Measurements from ENCODE around the gene SCRN1.

Gene SCRN1

GRCh38 chr7:29926741-29927140 lies 62.9 kb downstream of the SCRN1 start:
- no peak for DNase-seq (ENCODE audit: low spot score)

GRCh38 chr7:29926216-29926615 lies 63.4 kb downstream of the SCRN1 start:
- no peak for DNase-seq (ENCODE audit: low spot score)

- no peak for DNase-seq (ENCODE audit: low spot score)
Measured at GRCh38 chr7:29924684-29925083, 64.9 kb downstream of the SCRN1 start.

GRCh38 chr7:29924006-29924405 lies 65.6 kb downstream of the SCRN1 start:
- no peak for DNase-seq (ENCODE audit: low spot score)

GRCh38 chr7:29922921-29923700 lies 66.5 kb downstream of the SCRN1 start:
- no peak for DNase-seq (ENCODE audit: low spot score)

- DNase-seq (ENCODE audit: low spot score) = peak; percentile 70
Measured at GRCh38 chr7:29921404-29922010, 68.1 kb downstream of the SCRN1 start.

- no peak for DNase-seq (ENCODE audit: low spot score)
Measured at GRCh38 chr7:29920491-29920890, 69.1 kb downstream of the SCRN1 start.

GRCh38 chr7:29919790-29920189 lies 69.8 kb downstream of the SCRN1 start:
- no peak for DNase-seq (ENCODE audit: low spot score)

- DNase-seq (ENCODE audit: low spot score) = no peak
Measured at GRCh38 chr7:29918850-29919249, 70.8 kb downstream of the SCRN1 start.

- DNase-seq (ENCODE audit: low spot score) = no peak
Measured at GRCh38 chr7:29917641-29918040, 72.0 kb downstream of the SCRN1 start.

- DNase-seq (ENCODE audit: low spot score) = no peak
Measured at GRCh38 chr7:29915481-29916215, 74.0 kb downstream of the SCRN1 start.

GRCh38 chr7:29914180-29914579 lies 75.4 kb downstream of the SCRN1 start:
- no peak for DNase-seq (ENCODE audit: low spot score)

- no peak for DNase-seq (ENCODE audit: low spot score)
Measured at GRCh38 chr7:29906200-29907022, 83.2 kb downstream of the SCRN1 start.

GRCh38 chr7:29900745-29901144 lies 88.9 kb downstream of the SCRN1 start:
- DNase-seq (ENCODE audit: low spot score) = no peak

- no peak for DNase-seq (ENCODE audit: low spot score)
Measured at GRCh38 chr7:29898301-29898700, 91.3 kb downstream of the SCRN1 start.

- no peak for DNase-seq (ENCODE audit: low spot score)
Measured at GRCh38 chr7:29896685-29897411, 92.8 kb downstream of the SCRN1 start.

- DNase-seq (ENCODE audit: low spot score) = no peak
Measured at GRCh38 chr7:29895559-29895958, 94.0 kb downstream of the SCRN1 start.

GRCh38 chr7:29894256-29894655 lies 95.3 kb downstream of the SCRN1 start:
- no peak for DNase-seq (ENCODE audit: low spot score)

GRCh38 chr7:29893351-29893965 lies 96.1 kb downstream of the SCRN1 start:
- no peak for DNase-seq (ENCODE audit: low spot score)

- no peak for DNase-seq (ENCODE audit: low spot score)
Measured at GRCh38 chr7:29892231-29892630, 97.4 kb downstream of the SCRN1 start.

- no peak for DNase-seq (ENCODE audit: low spot score)
Measured at GRCh38 chr7:29891766-29892165, 97.8 kb downstream of the SCRN1 start.
